Caco-2 (cell line): ENCODE data around the gene VPS51. TPM values are rescaled to one million over a fixed set of nuclear protein-coding genes. Genes with fewer than 3 reads are reported as not detected.

Source experiments
- BruUV-seq: library from RNA; stranded (reverse); fragments of 400-500 nt; replicated peaks from 2 replicates; lab custom pipeline; 2021; lab: Mats Ljungman, UMichigan
- CTCF ChIA-PET: fragments of 300-600 bp; sonication (Branson Sonifier 250); formaldehyde crosslinking; loops from one replicate; lab custom pipeline; 2022; ENCODE audit warnings: antibody characterized with exemption; lab: Charles Lee
- POLR2A ChIA-PET: fragments of 300-600 bp; sonication (Branson Sonifier 250); formaldehyde crosslinking; loops from one replicate; lab custom pipeline; 2022; ENCODE audit warnings: antibody characterized with exemption; lab: Charles Lee
- DNase-seq, 2 experiments: peaks; one replicate each; pipeline versions ENCODE4 v3.0.0 to v3.0.0-alpha.2; 2020 to 2022
- H3K27me3 ChIP-seq: replicated peaks from 2 replicates; pipeline ENCODE4 v1.6.0; 2011; ENCODE audit warnings: low read length; ENCODE audit not compliant: control insufficient read depth, insufficient read depth
- H3K36me3 ChIP-seq: 2 replicates; pipeline ENCODE4 v1.5.1; 2011; ENCODE audit warnings: low read length; ENCODE audit not compliant: control insufficient read depth, insufficient read depth
- H3K4me1 ChIP-seq: fragments of 250-450 bp; sonication (Bioruptor Pico); 2 replicates; pipeline ENCODE4 v1.5.1; 2020; ENCODE audit warnings: mild to moderate bottlenecking
- H3K4me3 ChIP-seq: 2 replicates; pipeline ENCODE4 v1.5.1; 2011; ENCODE audit warnings: low read depth, mild to moderate bottlenecking, control low read depth, low read length
- H3K9me3 ChIP-seq: fragments of 250-450 bp; sonication (Bioruptor Pico); 2 replicates; pipeline ENCODE4 v1.5.1; 2020; ENCODE audit warnings: mild to moderate bottlenecking, moderate library complexity
- H3K27ac Mint-ChIP-seq: one replicate; pipeline ENCODE4 v1.8.0; 2022; ENCODE audit warnings: mixed read lengths; ENCODE audit not compliant: unreplicated experiment
- H3K27me3 Mint-ChIP-seq: one replicate; pipeline ENCODE4 v1.8.0; 2022; ENCODE audit warnings: mixed read lengths; ENCODE audit not compliant: insufficient read depth, unreplicated experiment
- H3K36me3 Mint-ChIP-seq: one replicate; pipeline ENCODE4 v1.8.0; 2022; ENCODE audit warnings: mild to moderate bottlenecking, mixed read lengths; ENCODE audit not compliant: insufficient read depth, unreplicated experiment
- H3K4me1 Mint-ChIP-seq: one replicate; pipeline ENCODE4 v1.8.0; 2022; ENCODE audit warnings: low read depth, mixed read lengths; ENCODE audit not compliant: unreplicated experiment
- H3K4me3 Mint-ChIP-seq: one replicate; pipeline ENCODE4 v1.8.0; 2022; ENCODE audit warnings: mild to moderate bottlenecking, moderate library complexity, mixed read lengths; ENCODE audit not compliant: unreplicated experiment
- H3K9me3 Mint-ChIP-seq: one replicate; pipeline ENCODE4 v1.8.0; 2022; ENCODE audit warnings: mixed read lengths; ENCODE audit not compliant: unreplicated experiment
- intact Hi-C: fragments of 100-400 bp; cut with micrococcal nuclease; formaldehyde crosslinking; loops from one replicate; pipeline ENCODE4 v1.10.0; 2022; ENCODE audit not compliant: unreplicated experiment
- total RNA-seq: library from RNA; stranded (reverse); gene quantifications from 2 replicates; pipeline ENCODE4 v1.2.3, GENCODE V29; 2022
- TF ChIP-seq, protein P1 (sequence below), 2 experiments: fragments of 200-600 bp in 1 of 2; IDR thresholded peaks; 1 replicate in 1 of 2; 2 replicates in 1 of 2; pipeline versions ENCODE4 v1.5.1 to v1.8.0; 2011 to 2022; ENCODE audit warnings: antibody characterized with exemption in 1 of 2, control low read depth in 1 of 2, inconsistent platforms in 1 of 2, low read depth in 1 of 2, low read length in 1 of 2, mild to moderate bottlenecking in 1 of 2, moderate library complexity in 1 of 2; ENCODE audit not compliant: insufficient read depth in 1 of 2, severe bottlenecking in 1 of 2, unreplicated experiment in 1 of 2

The VPS51 gene
- total RNA-seq, 1 experiment from 2014 or later, result 158 TPM

DNA sequence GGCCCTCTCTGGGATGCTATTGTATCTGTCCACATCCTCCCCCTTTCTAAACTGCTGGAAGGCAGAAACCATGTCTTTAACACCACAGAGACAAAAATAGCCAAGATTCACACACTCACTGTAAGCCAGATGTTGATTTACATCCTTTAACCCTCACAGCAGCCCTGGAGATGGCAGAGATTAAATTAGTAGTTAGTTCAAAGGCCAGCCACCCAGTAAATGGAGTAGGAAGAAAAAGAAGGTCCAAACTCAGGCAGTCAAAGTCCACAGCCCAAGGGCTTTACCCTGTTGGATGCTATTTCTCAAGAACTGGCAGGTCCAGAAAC is 23.6 kb downstream of the VPS51 start:
- Histone ChIP-seq H3K27me3 (no peaks in the 10 kb centered on the region), H3K36me3 (peaks cover 11% of the 10 kb centered on the region), H3K4me1 (peaks cover 21% of the 10 kb centered on the region), H3K4me3 (no peak overlapping the region), H3K9me3 (no peaks in the 10 kb centered on the region)
- POLR2A ChIA-PET, result interaction anchor here (0.6 kb wide), 1 partner anchor 93 kb away, joined by 3 read pairs; no protein-coding TSS in a partner anchor
- intact Hi-C loops, result loop anchor here (5.0 to 10.0 kb wide), 2 partner anchors 133 to 345 kb away; partner anchors contain the start of gene SF1
- CTCF ChIA-PET, result no interaction called here
- H3K27ac Mint-ChIP-seq, result no peak overlapping the region
- TF ChIP-seq, protein P1, sequence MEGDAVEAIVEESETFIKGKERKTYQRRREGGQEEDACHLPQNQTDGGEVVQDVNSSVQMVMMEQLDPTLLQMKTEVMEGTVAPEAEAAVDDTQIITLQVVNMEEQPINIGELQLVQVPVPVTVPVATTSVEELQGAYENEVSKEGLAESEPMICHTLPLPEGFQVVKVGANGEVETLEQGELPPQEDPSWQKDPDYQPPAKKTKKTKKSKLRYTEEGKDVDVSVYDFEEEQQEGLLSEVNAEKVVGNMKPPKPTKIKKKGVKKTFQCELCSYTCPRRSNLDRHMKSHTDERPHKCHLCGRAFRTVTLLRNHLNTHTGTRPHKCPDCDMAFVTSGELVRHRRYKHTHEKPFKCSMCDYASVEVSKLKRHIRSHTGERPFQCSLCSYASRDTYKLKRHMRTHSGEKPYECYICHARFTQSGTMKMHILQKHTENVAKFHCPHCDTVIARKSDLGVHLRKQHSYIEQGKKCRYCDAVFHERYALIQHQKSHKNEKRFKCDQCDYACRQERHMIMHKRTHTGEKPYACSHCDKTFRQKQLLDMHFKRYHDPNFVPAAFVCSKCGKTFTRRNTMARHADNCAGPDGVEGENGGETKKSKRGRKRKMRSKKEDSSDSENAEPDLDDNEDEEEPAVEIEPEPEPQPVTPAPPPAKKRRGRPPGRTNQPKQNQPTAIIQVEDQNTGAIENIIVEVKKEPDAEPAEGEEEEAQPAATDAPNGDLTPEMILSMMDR (IDR thresholded peaks at IDR 0.05; ENCODE audit: insufficient read depth in 1 of 2, low read depth in 1 of 2, low read length in 1 of 2, severe bottlenecking in 1 of 2, unreplicated experiment in 1 of 2), result no peak
- no peaks in the 10 kb centered on the region for H3K27me3 Mint-ChIP-seq
- H3K9me3 Mint-ChIP-seq, result no peaks in the 10 kb centered on the region
- peak overlapping the region; percentile 98 for H3K4me3 Mint-ChIP-seq
- H3K36me3 Mint-ChIP-seq, result peaks cover 87% of the 10 kb centered on the region
- no TSS peak for BruUV-seq
- peaks cover 7% of the 10 kb centered on the region for H3K4me1 Mint-ChIP-seq
- no peak for DNase-seq

DNA sequence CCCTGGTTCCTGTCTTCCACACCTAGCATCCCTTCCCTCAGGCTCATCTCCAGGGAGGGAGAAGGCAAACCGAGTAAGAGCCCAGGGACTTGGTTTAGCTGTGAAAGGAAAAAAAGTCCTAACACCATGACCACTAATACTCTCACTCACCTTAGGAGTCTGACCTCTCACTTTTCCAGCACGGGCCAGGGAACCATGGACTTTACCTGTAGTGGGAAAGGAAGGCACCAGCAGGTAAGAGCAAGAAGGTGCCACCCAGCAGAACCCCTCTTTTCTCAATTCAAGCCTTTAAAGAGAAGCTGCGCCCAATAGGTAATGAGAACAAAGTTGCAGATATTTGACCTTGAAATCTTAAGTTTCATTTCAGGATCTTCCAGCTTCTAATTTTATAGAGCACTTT is 24.8 kb downstream of the VPS51 start:
- no peaks in the 10 kb centered on the region for H3K27me3 Mint-ChIP-seq
- Histone ChIP-seq H3K27me3 (no peaks in the 10 kb centered on the region), H3K4me3 (peak overlapping the region; percentile 61), H3K9me3 (no peaks in the 10 kb centered on the region), H3K4me1 (peaks cover 21% of the 10 kb centered on the region), H3K36me3 (peaks cover 13% of the 10 kb centered on the region)
- H3K9me3 Mint-ChIP-seq, result no peaks in the 10 kb centered on the region
- intact Hi-C loops, result no loop called here
- H3K36me3 Mint-ChIP-seq, result peaks cover 87% of the 10 kb centered on the region
- ChIA-PET POLR2A (interaction anchor here (2.0 to 2.5 kb wide), 2 partner anchors 8 to 10 kb away, joined by 10 to 37 read pairs; partner anchors contain the start of gene TM7SF2), CTCF (interaction anchor here (2.3 kb wide), 1 partner anchor 9 kb away, joined by 14 read pairs; the partner anchor contains the start of gene TM7SF2)
- no peak for DNase-seq
- TF ChIP-seq, protein P1 (IDR thresholded peaks at IDR 0.05; ENCODE audit: insufficient read depth in 1 of 2, low read depth in 1 of 2, low read length in 1 of 2, severe bottlenecking in 1 of 2, unreplicated experiment in 1 of 2), result no peak
- BruUV-seq, result no TSS peak
- peak overlapping the region; percentile 98 for H3K4me3 Mint-ChIP-seq
- H3K4me1 Mint-ChIP-seq, result peaks cover 7% of the 10 kb centered on the region
- H3K27ac Mint-ChIP-seq, result peak overlapping the region; percentile 100

DNA sequence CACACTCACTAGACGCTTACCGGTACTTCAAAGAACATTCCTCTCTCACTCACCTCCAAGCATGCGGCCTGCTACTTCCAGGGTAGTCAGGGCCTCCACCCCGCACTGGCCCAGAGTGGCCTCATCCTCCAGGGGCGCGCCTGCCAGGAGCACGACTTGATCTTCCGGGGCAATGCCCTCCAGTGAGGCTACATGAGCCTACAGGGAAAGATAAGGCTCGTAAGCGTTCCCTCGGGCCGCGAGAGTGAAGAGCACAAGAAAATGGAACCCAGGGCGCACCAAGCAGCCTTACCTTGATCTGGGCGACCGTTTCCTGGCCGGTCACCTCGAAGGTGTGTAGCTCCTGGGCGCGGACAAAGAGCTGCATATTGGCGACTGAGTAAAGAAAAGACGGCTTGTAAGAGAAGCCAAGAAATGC is 25.4 kb downstream of the VPS51 start:
- ChIA-PET CTCF (interaction anchor here (0.5 to 2.3 kb wide), 9 partner anchors 8 to 264 kb away, joined by 3 to 14 read pairs (median 4); partner anchors contain the start of genes CAPN1, SYVN1 and TM7SF2), POLR2A (interaction anchor here (0.6 to 2.5 kb wide), 14 partner anchors 8 to 378 kb away, joined by 3 to 48 read pairs (median 4); partner anchors contain the start of genes ARL2, CAPN1, SF1 and SYVN1)
- H3K4me1 Mint-ChIP-seq, result peaks cover 7% of the 10 kb centered on the region
- TF ChIP-seq, protein P1 (IDR thresholded peaks at IDR 0.05; ENCODE audit: insufficient read depth in 1 of 2, low read depth in 1 of 2, low read length in 1 of 2, severe bottlenecking in 1 of 2, unreplicated experiment in 1 of 2), result no peak
- peaks cover 88% of the 10 kb centered on the region for H3K36me3 Mint-ChIP-seq
- no peaks in the 10 kb centered on the region for H3K27me3 Mint-ChIP-seq
- peak; percentile 52 to 55 for DNase-seq
- no peaks in the 10 kb centered on the region for H3K9me3 Mint-ChIP-seq
- Histone ChIP-seq H3K4me3 (peak overlapping the region; percentile 61), H3K4me1 (peaks cover 16% of the 10 kb centered on the region), H3K27me3 (no peaks in the 10 kb centered on the region), H3K36me3 (peaks cover 13% of the 10 kb centered on the region), H3K9me3 (no peaks in the 10 kb centered on the region)
- peak overlapping the region; percentile 98 for H3K4me3 Mint-ChIP-seq
- intact Hi-C loops, result no loop called here
- peak overlapping the region; percentile 100 for H3K27ac Mint-ChIP-seq
- no TSS peak for BruUV-seq
